NCI-H345 treated with DMSO at 0.1 percent for 48 hours (cell line): ENCODE results near the gene TRIM52.

Experiments used
- DNase-seq: peaks from one replicate; lab custom pipeline; 2025; ENCODE audit not compliant: unreplicated experiment; lab: John Stamatoyannopoulos, UW

The TRIM52 gene

DNA sequence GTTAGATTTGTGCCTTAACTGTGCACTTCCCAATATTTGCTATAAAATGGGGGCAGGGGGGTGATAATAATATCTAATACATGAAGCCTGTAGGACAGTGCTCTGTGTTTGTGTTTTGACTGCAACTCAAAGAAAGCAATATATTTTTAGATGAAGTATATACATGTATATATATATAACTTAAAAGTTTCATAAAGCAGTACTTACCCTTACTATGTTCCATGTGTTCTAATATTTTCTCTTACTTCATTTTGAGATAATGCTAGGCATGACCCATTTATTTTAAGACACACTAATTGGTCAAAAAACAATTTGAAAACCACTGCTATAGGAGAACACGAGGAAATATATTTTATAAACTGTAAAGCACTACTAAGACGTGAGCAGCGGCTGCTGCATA is 2.4 kb downstream of the TRIM52 start:
- no peak for DNase-seq

DNA sequence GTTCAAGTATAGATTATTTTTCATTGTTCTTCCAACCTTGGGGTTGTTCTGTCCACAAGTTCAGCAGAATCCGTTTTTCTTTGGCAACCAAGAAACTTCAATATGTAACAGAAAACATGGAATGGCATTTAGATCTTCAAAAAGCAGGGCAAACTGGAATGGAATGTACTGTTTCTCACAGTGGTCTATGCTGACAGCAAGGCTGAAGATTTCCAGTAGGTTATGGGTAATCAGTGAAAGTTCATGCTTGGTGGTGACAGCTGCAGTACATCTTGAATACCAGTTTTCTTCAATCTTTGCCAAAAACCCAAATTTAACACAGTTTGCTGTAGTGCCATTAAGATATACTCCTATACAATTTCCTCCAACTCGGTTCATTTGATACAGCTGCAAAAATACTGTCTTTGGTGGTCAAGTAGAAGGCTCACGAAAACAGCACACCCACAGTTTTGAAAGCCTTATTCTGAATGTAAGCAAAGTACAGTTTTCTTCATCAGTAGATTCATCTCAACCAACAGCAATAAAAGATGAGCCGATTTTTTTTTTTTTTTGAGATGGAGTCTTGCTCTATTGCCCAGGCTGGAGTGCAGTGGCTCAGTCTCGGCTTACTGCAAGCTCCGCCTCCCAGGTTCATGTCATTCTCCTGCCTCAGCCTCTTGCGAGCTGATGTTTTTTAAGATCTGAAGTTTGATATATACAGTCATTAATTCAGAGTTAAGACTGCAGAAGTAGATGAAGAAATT is 4.9 kb downstream of the TRIM52 start:
- no peak for DNase-seq

DNA sequence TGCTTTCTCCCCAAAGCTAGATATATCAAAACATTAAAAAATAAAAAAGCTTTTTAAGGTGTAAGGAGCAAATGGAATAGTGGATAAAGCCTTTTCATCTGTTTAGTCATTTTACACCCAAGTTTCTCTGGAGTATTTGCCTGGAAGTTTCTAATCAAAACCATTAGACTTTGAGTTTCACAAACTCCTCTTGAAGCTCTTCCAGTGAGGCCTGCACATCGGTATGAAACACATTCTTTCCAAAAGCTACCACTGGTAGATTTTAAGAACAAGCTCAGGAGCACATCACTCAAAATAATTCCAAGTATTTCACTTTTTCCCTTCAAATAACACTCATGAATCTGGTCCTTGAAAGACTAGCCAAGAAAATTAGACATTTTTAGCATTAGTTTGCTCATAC is 5.7 kb downstream of the TRIM52 start:
- no peak for DNase-seq

DNA sequence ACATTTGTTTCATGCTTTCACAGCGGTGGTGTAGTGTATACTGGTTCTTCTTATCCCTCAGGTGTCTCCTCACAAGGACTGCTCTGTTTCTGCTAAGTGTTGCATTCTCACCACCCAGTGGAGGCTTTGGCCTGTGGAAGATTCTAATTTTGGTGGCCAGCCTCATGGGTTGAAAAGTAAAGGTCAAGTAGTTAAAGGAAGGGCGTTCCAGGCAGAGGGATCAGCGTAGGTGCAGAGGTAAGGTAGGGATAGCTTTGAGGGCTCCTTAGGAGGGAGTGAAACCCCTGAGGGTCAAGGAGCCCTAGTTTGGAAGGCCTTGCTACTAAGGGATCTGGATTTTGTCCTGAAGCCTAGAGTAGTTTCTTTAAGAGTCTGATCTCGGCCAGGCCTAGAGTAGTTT is 12.7 kb downstream of the TRIM52 start:
- no peak for DNase-seq

DNA sequence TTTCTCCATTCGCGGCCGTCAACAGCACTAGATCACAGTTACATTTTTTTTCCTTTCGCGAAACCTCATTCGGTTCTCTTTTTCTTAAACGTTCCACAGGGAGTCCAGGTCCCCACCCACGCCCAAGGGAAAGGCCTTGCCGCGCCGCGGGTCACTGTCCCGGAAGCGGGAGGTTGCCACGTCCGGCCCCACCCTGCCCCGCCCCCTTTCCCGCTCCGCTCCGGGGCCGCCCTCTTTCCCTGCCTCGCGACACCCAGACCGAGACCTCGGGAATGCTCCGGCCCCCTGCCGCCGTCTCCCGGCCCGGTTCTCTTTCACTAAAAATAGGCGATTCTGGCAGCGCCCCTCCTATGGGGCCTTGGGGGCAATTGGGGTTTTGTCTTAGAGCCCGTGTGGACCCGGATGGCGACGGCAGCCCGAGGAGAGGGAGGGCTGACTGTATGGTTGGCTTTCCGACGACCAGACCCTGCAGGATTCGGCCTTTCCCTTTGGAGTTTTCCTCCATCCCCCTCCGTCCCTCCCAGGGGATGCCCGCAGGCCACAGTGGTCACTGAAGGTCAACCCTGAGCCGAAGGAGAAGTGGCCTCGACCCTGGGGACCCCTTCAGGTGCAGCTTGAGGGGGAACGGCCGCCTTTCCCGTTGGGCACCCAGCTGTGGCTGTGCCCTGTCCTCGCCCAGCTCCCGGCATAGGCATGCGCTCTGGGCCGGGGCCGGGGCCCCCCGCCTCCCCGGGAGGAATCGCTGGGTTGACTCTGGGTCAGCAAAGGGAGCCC is 14.5 kb downstream of the TRIM52 start:
- no peak for DNase-seq

DNA sequence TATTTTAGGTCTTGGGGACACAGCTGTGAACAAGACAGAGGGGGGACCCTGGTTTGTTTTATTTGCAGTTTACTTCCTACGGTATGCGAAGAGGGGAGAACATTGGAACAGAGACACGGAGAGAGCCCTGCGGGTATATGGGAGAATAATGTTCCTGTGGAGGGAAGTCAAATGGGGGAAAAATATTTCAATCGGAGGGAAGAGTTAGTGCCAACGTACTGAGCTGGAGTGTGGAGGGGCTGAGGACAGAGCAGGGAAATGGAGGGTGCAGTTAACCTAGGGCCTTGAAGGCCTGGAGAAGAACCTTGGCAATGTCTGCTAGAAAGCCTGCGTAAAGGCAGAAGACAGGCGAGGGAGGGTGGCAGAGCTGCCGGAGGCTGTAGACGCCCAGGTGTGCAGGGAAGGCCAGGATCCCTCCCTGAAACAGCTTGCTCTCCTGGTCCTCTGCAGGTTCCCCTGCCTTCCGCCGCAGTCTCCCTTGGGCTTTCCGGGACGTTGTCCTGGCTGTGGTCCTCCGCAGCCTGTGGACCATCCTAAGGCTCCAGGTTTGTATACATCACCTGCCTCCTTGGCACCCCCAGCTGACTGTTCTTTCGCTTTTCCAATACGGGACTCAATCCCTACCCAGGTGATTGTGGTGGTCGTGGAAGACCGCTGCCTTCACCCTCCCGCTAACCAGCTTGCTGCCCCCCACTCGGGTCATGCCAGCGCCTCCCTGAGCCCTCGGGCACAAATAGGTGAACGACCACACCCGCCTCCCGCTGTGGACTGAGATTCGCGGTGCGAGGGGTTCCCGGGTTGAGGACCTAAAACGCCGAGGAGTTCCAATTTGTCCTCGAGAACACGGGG is 15.3 kb downstream of the TRIM52 start:
- DNase-seq, result no peak

DNA sequence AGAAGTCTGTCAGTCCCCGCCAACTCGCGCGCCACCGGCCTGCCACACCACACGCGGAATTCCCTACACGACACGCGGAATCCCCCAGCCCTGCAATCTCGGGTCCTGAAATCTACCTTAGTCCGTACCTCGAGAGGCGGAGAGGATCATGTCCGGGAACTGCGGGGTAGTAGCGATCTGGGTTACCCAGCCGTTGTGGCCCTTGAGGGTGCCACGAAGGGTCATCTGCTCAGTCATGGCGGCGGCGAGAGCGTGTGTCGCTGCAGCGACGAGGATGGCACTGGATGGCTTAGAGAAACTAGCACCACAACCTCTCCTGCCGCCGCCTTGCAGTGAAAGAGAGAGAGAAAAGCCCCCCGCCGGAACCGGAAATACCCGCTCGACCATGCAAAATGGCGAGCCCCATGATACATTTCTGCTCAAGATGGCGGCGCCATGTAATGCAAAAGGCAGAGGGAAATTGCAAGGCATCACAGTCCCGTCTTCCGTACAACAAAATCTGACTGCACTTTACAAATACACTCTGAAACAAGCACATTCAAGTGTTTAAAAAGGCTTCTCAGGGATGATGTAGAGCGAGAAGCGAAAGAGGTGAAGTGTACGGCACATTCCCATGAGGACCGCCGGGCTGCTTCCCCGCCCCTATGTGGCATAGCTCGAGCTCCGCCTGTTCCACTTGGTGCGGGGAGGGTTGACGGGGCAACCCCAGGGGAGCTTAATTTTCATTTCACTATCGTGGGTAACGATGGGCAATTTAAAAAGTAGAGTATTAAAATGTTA is 17.2 kb downstream of the TRIM52 start, which contains the start of gene RACK1:
TSS of gene RACK1 (minus strand) at position 343 of the 780 bp plus-strand sequence. CDS start at position 237, 106 bp downstream.
- no peak for DNase-seq

DNA sequence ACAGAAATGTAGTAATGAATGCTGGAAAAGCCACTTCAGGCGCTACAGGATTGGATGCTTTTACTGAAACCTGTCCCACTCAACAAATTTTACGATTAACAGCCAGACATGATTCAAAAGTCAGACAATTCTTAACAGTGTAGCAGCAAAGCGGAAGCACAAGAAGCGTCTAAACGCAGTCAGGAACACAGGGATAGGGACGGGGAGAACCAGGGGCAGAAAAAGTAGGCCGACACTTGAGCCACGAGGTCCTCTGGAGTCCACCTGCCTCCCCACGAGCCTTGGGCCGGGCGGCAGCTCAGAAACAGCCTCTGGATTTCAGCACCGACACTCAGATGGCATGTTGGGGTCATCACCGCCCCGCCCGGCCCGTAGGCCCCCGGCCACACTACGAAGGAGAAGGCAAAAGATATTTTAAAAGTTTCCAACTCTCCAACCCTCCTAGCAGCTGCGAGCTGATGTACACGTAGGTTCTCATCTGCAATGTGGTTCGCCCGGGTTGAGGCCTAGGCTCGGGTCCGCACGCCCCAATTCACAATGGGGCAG is 17.9 kb downstream of the TRIM52 start:
- DNase-seq, result no peak

DNA sequence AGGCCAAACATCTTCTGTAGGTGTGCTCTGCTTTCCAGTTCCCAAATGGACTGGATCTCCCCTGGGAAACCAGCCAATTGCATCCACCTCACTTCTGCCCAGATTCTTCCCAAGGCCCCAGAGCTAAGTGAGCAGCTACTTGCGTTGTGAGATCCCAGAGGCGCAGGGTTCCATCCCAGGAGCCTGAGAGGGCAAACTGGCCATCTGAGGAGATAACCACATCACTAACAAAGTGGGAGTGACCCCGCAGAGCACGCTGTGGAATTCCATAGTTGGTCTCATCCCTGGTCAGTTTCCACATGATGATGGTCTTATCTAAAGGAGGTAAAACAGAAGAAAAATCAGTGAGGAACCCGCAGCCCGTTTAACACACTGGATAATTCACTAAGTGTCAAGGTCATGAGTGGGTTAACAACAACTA is 18.9 kb downstream of the TRIM52 start:
- no peak for DNase-seq

DNA sequence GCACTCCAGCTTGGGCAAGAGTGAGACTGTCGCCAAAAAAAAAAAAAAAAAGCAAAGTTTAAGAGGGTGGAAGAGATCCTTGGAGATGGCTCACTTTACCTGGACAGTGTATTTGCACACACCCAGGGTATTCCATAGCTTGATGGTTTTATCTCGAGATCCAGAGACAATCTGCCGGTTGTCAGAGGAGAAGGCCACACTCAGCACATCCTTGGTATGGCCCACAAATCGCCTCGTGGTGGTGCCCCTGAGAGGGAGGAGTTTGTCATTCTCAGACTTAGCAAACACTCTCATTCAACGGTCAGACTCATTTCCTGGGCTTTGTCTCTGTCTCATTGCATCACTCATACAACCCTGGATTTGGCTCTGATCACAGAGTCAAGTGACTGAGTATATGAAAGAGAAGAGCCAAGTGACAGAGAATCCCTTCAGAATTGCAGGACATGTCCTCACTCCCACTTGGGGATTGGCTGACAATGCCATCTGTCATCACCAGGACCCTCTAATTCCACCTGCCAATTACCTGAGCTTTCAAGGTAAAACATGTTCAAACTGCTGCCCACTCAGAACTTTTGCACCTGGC is 19.5 kb downstream of the TRIM52 start:
- DNase-seq, result no peak

DNA sequence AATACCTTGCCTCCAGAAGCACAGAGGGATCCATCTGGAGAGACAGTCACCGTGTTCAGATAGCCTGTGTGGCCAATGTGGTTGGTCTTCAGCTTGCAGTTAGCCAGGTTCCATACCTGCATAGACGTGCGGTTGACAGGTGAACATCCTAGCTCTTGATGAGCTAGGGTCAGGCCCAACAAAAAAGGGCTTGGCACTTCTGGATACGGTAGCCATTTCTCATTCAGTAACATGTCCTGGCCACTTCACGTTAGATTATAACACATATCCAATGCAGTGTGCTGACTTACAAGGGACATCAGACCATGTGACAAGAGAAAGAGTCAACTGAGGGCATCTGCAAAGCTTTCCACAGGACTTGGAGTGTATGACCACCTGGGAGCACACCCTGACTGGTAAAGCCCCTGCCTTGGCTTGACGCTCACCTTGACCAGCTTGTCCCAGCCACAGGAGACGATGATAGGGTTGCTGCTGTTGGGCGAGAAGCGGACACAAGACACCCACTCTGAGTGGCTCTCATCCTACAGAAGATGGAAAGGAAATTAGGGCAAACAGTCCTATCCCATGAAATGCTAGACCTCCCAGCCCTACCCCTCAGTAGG is 21.8 kb downstream of the TRIM52 start:
- no peak for DNase-seq

DNA sequence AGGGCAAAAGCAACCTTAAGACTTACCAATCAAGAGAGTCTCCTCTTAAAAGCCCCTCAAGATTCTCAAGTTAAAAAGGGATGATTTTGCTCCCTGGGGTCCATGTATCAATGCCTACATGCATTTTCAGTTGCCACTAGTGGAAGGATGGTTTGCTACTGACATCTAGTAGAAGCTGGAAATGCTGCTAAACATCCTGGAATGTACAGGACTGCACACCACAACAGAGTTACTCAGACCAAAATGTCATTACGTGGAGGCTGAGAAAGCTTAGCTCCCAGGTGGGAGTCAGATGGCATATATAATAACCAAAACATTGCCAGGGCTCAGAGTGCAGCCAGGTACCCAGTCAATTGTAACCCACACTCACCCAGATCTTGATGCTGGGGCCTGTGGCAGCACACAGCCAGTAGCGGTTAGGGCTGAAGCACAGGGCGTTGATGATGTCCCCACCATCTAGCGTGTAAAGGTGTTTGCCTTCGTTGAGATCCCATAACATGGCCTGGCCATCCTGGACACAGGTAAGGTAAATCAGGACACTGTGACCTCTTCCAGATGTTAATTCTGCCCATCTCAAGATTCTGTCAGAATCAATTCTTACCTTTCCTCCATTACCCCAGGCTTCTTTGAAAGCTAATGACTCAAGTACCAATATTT is 23.1 kb downstream of the TRIM52 start:
- DNase-seq, result no peak

DNA sequence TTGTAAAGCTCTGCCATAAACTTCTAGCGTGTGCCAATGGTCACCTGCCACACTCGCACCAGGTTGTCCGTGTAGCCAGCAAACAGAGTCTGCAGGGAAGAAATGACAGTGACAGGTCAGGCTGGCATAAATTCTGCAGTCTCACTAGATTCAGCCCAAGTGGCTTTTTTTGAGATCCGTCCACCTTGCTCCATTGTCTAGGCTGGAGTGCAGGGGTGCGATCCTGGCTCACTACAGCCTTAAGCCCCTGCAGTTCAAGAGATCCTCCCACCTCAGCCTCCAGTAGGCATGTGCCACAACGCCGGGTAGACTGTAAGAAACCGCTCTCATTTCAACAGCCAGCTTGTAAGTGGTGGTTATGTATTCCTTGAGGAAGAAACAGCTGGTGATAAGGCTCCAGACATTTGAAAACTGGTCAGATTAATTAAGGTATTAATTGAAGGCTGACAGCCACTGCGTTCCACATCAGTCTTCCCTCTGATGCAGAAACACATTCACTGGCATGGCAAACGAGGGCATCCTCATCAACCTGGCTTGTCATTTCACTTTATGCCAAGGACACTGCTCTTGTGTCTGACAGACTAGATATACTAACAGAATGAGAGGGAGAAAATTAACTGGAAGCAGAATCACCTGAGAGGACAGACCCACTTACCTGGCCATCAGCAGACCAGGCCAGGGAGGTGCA is 23.8 kb downstream of the TRIM52 start:
- no peak for DNase-seq

DNA sequence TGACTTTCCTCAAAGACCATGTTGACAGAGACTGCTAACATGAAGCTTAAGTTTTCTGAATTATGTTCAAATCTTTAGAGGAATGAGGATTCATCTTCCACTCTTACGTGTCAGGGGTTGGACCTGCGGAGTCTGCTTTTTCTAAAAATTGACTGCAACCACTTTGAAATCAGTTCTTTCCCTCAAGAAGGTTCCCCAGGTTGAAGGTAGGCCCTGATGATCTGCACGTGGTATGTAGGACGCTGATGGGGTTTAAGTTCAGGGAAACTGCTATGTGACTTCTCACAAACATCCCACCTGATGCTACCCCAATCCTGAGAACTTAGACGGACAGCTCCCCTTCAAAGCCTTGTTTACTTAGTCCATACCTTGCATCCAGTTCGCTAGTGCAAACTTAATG is 24.5 kb downstream of the TRIM52 start:
- no peak for DNase-seq

DNA sequence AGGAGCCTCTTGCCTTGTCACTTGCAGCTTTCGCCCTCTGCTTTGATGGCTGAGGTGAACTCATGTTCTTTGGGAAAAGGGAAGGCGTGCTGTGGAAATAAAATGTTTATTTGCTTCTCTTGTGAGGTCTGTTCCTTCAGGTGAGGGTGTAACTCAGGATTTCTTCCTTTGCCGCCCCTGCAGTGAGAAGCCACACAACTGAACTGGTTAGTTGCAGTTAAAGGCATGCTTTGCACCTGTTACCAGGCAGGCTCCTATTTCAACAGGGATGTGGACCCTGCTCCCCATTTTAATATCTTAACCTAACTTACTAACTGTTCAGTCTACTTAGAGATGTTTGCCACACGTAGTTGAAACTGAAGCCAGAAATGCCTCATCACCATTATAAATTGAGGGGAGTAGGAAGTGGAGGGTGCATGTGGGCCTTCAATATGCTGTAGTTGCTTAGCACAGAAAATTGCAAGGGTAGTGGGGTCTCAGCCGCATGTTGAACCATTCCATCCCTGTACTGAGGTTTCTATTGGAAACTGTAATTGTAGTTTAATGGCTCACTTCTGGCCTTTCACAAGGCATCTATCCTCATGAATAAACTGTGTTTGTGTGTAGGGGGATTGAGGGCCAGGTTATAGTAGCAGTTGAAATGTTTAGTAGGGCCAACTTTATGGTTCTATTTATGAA is 25.1 kb downstream of the TRIM52 start:
- DNase-seq, result no peak

DNA sequence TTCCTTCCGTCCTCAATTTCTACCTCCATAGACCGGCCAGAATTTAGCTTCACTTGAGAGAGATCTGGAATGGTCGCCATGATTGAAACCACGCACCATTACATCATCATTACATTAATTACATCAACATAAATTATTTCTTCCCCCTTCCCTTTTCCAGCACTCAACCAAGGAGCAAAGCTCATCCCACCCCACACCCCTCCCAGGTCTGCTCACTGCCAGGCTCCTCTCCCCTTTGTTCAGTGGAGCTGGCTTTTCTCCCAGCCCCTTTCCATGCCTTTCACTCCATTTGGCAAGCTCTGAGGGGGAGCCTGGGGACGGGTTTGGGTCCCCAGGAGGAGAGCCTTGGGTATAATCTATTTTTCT is 25.6 kb downstream of the TRIM52 start:
- DNase-seq, result no peak

DNA sequence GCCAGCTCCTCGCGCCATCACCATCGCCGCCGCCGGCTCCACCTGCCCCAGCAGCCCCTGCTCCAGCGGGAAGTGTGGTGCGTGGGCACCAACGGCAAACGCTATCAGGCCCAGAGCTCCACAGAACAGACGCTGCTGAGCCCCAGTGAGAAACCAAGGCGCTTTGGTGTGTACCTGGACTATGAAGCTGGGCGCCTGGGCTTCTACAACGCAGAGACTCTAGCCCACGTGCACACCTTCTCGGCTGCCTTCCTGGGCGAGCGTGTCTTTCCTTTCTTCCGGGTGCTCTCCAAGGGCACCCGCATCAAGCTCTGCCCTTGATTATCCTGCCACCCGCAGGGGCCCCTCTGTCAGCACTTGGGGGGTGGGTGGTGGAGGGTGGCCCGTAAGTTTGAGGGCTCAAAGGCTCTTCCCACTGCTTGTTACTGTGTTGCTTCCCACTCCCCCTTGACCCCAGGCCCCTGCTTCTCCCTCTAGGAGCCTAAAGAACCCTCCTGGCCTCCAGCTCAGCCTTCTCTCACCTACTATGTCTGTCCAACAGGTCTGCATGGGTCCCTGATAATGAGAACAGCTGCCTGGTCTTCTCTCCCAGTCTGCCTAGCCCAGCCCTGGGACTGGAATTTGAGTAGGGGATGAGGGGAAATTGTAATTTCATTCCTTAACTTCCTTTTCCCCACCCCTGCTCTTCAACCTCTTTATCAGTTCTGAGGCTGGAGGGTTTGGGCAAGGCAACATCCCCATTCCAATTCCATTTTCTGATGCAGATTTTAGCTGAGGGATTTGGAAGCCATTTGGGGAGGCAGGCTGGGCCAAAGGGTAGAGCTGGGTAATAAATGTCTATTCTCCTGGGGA is 26.3 kb downstream of the TRIM52 start:
- no peak for DNase-seq
